GM19193 (cell line): ENCODE measurements around the gene KRT10.

Source experiments
- POLR2A ChIP-seq: IDR thresholded peaks from 4 replicates; pipeline ENCODE4 v1.6.1; 2011; ENCODE audit not compliant: insufficient read depth, insufficient read length; ENCODE audit errors: extremely low read depth

KRT10 gene

GRCh38 chr17:40799859-40800258 lies 22.6 kb downstream of the KRT10 start, which contains the start of gene KRT28:
KRT28 (minus strand) TSS chr17:40799959; CDS start chr17:40799893, 66 bp downstream.
- no peak for TF ChIP-seq POLR2A

DNA sequence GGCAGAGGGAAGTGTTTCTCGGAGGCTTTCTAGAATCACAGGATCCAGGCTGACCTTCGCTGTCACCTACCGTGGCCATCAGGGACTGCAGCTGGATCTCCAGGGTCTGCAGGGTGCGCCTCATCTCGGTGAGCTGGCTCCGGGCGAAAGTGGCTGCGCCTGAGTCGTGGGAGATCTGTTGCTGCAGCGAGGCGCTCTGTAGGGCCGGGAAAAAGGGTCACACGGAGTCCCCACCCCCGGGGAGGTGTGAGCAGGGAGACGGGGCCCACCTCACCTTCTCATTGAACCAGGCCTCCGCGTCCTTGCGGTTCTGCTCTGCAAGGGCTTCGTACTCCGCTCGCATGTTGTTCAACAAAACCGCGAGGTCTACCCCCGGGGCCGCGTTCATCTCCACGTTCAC lies 25.6 kb downstream of the KRT10 start:
- TF ChIP-seq POLR2A, result no peak

- no peak for TF ChIP-seq POLR2A
These were observed 27.3 kb downstream of the KRT10 start for GRCh38 chr17:40795019-40795667.

DNA sequence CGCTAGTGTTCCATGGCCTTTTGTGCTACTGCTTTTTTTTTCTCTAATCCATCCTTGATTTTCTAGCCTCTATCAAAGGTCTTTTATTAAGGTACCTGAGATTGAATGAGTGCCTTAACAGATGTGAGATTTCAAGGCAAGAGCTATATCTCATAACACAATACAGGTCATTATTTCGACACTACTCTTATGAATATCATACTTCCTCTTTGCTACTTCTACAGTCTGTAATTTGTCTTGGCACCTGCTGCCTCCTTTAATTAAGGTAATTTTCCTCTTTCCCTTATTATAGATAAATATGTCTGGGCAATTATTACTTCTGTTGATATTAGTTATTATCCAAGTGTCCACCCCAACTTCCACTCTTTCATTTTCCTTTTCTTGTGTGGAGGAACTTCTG lies 27.9 kb downstream of the KRT10 start:
- no peak for TF ChIP-seq POLR2A

DNA sequence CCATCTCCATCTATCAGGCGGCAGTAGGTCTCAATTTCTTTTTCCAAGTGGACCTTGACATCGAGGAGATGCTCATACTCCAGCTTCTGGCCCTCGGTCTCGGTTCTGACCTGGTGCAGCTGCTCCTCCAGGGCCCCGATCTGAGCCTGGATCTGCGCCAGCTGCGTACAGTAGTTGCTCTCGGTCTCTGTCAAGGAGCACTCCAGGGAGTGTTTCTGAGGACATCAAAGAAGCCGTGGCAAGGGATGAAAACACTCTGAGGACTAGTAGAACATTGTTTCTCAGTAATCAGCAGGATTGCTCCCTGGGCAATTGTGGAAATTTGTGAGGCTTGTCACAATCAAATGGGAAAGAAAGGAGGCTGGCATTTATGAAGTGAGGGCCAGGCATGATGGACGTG lies 28.6 kb downstream of the KRT10 start:
- no peak for TF ChIP-seq POLR2A

DNA sequence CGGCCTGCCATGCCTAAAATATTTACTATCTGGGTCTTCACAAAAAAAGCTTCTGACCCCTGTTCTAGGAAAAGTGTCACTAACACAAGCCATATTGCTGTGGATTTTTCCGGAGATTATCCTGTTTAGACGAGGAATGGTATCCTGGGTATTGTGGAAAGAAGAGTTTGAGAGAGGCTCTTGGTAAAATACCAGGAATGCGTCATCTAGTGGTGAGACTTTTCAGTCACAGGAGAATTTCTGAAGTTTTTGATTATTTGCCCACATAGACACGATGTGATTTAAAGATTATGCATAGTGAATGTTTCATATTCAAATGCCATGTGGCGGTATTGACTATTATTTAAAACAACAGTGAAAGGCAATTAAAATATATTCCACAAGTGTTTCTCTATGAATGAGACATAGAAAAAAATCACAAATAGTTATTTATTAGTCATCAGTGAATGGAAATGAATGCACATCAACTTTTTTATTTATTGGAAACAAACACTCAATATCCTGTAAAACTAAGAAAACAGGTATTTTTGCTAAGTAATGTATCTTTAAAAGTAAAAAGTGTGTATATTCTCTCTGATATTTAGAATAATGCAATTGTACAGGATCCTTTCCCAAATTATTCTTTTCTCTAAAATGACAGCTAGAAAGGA lies 30.5 kb downstream of the KRT10 start:
- TF ChIP-seq POLR2A, result no peak

- no peak for TF ChIP-seq POLR2A
These were observed 31.3 kb downstream of the KRT10 start for GRCh38 chr17:40791111-40791510.

- TF ChIP-seq POLR2A, result no peak
These were observed 40.0 kb downstream of the KRT10 start, which contains the start of gene KRT27 for GRCh38 chr17:40782450-40782849. KRT27 (minus strand) TSS chr17:40782550; CDS start chr17:40782493, 57 bp downstream.

- TF ChIP-seq POLR2A, result no peak
These were observed 43.1 kb downstream of the KRT10 start for GRCh38 chr17:40779181-40779909.

DNA sequence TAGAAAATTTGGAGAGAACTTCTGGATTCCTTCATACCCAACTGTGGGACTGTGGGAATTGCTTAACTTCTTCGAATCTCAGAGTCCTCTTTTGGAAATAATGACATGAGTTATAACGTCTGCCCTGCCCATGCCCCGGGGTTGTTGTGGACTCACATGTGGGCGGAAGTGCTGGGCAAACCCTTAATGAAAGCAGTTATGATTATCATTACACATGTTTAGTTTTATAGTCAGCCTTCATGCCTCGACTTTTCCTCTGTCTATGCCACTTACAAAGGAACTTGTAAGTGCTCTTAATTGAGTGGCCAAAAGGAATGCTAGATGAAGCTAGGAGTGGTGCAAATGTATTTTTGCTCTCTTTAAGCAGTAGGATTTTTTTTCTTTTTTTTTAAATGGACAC lies 44.0 kb downstream of the KRT10 start:
- TF ChIP-seq POLR2A, result no peak

DNA sequence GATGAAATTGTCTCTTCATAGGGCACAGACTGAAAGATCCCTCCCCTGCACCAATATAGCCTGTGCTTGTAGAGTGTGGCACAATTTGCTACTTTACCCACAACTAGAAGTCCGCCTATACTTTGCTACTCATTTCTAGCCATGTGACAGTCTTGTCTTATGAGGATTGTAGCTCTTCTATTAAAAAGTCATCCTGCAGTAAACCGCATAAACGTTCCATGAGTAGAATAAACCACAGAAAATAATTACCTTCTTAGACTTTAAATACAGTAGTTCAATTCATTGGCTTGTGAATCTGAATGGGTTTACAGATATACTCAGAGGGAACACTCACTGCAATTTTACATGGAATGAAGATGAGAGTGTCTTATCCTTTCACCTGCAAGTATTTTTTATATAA lies 44.4 kb downstream of the KRT10 start:
- no peak for TF ChIP-seq POLR2A

GRCh38 chr17:40777459-40777858 lies 45.0 kb downstream of the KRT10 start:
- TF ChIP-seq POLR2A, result no peak

GRCh38 chr17:40775945-40776344 lies 46.5 kb downstream of the KRT10 start:
- TF ChIP-seq POLR2A, result no peak

GRCh38 chr17:40772101-40772500 lies 50.3 kb downstream of the KRT10 start, which contains the start of gene KRT26:
KRT26 (minus strand) TSS chr17:40772201; CDS start chr17:40772113, 88 bp downstream.
- no peak for TF ChIP-seq POLR2A
